ENCODE results near the gene GCC2.

DNA sequence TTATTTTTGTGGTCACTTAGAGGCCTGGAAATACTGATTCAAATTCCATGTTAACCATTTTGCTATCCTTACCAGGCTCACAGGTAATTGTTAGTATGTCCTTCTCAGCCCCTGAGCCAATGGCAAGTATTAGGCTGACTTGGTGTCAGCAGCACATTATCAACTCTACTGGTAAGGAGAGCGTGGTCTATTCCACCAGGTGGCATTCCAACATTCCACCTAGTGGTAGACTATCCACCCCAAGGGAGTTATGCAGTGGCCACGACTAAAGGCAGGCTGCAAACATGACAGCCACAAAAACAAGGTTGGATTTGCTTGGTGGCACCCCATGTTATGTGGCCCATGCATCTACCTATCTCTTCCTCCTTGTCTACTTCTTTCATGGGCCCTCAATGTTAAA, 31.8 kb upstream of the GCC2 start:
- TF ChIP-seq, protein P1, sequence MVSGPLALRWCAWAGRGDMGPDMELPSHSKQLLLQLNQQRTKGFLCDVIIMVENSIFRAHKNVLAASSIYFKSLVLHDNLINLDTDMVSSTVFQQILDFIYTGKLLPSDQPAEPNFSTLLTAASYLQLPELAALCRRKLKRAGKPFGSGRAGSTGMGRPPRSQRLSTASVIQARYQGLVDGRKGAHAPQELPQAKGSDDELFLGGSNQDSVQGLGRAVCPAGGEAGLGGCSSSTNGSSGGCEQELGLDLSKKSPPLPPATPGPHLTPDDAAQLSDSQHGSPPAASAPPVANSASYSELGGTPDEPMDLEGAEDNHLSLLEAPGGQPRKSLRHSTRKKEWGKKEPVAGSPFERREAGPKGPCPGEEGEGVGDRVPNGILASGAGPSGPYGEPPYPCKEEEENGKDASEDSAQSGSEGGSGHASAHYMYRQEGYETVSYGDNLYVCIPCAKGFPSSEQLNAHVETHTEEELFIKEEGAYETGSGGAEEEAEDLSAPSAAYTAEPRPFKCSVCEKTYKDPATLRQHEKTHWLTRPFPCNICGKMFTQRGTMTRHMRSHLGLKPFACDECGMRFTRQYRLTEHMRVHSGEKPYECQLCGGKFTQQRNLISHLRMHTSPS (CRISPR knock-in tag; IDR thresholded peaks at IDR 0.05; ENCODE audit: low read depth): no peak
- no peak for TF ChIP-seq ATF7-NPFF (CRISPR knock-in tag; IDR thresholded peaks at IDR 0.05; ENCODE audit: low read depth)
- no peak for TF ChIP-seq NFE2L2 (IDR thresholded peaks at IDR 0.05; ENCODE audit: low read length)
- no peak; the same call in 1 of the 2 replicates for TF ChIP-seq ETV5 (CRISPR knock-in tag; IDR thresholded peaks at IDR 0.05; ENCODE audit: borderline replicate concordance)
